GM19025 (cell line): Measurements from ENCODE around the gene RPS6KL1.

Experiments
- ATAC-seq: cut with Tn5 transposase; IDR thresholded peaks from one replicate; pipeline ENCODE4 v1.9.1; 2021; ENCODE audit warnings: mild to moderate bottlenecking, low read depth, moderate library complexity; ENCODE audit not compliant: unreplicated experiment

RPS6KL1 gene

DNA sequence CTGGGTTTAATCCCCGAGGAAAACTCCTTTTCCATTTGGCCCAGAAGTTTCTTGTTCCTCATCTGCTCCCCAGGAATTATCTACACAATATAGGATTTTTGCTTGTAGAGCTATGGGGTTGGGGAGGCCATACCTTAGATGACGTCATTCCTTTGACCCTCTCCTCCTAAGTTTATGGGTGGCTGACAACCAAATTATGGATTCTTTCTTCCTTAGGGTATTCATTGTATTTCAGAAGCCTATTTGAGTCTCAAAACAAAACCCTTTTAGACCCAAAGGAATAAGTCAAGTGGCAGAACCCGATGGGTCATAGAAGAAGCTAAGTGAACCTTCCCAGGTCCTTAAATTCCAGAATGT lies 61.3 kb downstream of the RPS6KL1 start:
- no peak for ATAC-seq

DNA sequence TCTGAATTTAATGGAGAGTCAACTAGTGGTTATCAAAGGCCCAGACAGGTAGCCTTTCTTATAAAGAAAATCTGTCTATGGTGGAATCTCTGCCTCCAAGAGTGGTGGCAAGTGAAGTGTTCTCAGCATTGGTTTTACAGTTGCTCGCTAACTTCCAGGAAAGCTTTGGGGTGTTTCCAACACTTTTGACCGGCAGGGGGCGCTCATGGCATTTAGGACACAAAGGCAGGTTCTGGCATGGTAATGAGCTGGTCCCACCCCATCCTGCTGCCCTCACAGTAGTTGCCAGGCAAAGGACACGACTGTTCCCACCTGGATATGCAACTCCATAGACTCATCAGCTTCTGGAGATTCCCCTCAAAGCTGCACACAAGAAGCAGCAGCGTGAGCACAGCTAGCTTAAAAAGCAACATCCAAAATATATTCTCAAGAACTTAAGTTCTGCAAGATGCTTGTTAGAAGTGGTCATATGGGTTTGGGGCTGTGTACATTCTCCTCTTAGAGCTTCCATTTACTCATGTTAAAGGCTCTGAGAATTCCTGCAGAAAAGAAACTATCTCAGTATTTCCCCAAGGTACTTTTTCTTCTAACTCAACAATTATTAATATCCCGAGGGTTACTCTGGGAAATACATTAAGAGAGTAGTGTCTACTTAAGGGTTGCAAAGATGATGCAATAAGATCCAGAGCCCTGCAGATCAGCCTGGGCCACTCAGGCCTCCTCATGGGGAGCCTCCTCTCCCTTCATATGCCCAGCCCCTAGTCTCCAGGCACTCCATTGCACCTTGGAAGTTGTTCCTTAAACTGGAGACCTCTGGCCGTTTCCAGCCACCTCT lies 61.9 kb downstream of the RPS6KL1 start:
- no peak for ATAC-seq

DNA sequence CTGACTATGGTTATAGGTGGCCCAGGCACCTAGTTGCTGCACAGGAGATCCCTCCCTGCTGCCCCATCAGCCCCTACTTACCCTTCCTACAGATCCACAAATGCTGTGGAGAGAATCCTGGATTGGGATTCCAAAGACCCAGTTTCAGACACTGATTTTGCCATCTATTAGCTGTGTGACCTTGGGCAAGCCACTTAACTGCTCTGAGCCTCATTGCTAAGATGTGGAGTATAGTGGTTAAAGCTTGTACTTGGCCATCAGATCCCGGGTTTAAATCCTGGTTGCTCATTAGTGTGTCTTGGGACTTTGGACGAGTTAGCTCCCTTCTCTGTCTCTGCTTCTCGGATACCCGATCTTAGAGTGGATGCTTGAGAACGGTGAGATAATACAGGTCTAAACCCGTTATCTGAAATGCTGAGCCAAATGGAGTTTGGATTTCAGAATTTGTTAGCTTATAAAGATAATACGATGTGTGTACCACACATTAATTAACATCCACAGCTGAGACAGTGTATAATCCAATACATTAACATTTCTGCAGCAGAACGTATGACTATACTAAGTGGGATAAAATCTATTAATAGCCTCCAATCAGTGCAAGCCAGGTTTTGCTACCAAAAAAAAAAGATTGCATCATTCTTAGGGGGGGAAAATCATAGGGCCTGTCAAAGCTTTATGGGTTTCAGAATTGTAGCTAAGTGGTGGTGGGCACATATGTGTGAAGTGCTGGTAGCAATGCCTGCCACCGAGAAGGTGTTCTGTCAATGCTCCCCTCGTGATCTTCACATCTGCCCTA lies 63.1 kb downstream of the RPS6KL1 start:
- no peak for ATAC-seq

DNA sequence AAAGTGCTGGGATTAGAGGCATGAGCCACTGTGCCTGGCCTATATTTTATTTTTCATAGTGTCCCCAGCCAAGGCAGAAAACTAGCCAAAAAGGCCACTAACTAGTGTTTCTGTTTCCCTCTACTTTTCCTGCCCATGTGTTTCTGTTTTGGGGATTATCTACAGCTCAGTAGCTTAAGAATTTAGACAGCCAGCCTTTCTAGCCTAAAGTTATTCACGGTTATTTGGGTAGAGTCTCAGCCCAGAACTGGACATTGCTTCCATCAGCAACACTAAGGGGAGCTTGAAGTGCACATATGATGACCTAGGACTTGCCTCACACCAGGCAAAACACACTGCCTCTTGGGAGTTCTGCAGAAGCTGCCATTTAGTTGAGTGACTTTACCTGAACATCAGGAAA lies 65.0 kb downstream of the RPS6KL1 start:
- ATAC-seq = no peak

DNA sequence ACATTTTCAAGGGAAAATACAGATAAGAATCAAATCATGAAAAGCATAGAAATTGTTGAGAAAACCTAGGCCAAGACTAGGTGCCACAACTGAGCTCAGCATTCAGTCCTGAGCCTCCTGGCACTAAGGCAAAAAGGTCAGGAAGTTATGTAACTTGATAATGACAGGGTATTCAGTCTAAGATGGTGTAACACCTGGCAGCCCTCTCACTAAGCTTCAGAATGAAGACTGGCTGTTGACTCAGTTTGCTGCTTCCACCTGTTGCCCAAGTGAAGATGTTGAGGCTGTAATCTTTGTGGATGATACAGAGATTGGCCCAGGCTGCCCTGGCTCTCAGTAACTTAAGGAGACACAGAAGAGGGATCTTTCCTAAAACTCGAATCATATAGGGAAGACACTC lies 66.7 kb downstream of the RPS6KL1 start:
- no peak for ATAC-seq

DNA sequence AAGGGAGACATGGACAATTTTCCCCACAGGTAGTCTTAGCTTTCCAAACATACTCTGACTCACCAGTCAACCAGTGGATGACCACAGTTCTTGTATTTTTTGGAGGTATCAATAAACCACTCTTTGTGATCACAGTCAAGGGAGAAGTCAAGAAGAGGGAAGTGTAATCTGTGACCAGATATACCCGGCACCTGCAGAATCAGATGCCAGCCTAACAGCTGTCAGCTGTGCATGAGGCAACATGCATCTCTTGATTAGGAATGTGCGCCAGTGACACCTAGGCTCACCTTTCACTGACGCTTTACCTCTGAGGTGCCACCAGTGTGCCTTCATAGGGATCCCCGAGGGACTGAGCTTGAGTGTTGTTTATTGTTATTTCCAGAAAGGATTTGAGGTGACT lies 67.1 kb downstream of the RPS6KL1 start:
- ATAC-seq = no peak

DNA sequence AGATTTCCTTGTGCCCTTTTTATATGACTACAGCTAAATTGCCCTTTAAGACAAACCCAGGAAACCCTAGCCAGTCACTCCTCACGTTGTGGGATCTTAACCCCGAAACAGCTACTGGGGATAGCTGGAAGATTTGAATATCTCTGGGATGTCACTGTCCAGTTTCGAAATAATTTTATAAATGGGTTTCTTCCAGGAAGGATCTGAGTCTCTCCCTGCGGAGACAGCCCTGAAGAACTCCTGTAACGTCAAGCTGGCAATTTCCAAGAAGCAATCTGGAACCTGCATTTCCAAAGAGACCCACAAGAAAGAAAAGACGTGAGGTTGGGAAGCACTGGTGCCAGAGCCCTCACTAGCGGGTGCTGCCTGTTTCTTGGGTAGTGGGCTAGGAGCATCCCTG lies 68.0 kb downstream of the RPS6KL1 start:
- no peak for ATAC-seq
